Upper lobe of left lung (tissue), 6 donors: Measurements from ENCODE around the gene ARID5B. TPM values are rescaled to one million over a fixed set of nuclear protein-coding genes. Genes with fewer than 3 reads are reported as not detected.

Experiments used
- ATAC-seq, 2 donors: fragments of 200-7000 bp; cut with Tn5 transposase; one replicate each; pipeline ENCODE4 v1.9.1; 2022; ENCODE audit warnings: mild to moderate bottlenecking in 2 of 2, moderate library complexity in 2 of 2; ENCODE audit not compliant: low FRiP score in 2 of 2
- DNase-seq, 2 donors: peaks; one replicate each; pipeline ENCODE4 v3.0.0-alpha.2; 2019 to 2020
- H3K27ac ChIP-seq, 4 donors: fragments of 200-600 bp; sonication (generic); one replicate each; pipeline ENCODE4 v1.5.1; 2016 to 2019
- H3K27me3 ChIP-seq, 4 donors: fragments of 200-600 bp; sonication (generic); one replicate each; pipeline ENCODE4 v1.5.1; 2017 to 2019
- H3K36me3 ChIP-seq, 4 donors: fragments of 200-600 bp; sonication (generic); one replicate each; pipeline ENCODE4 v1.5.1; 2016 to 2019
- H3K4me1 ChIP-seq, 4 donors: fragments of 200-600 bp; sonication (generic); one replicate each; pipeline ENCODE4 v1.5.1; 2018 to 2019
- H3K4me3 ChIP-seq, 4 donors: fragments of 200-600 bp; sonication (generic); one replicate each; pipeline ENCODE4 v1.5.1; 2017 to 2019; ENCODE audit warnings: mild to moderate bottlenecking in 2 of 4, moderate library complexity in 1 of 4
- H3K9me3 ChIP-seq, 4 donors: fragments of 200-600 bp; sonication (generic); one replicate each; pipeline ENCODE4 v1.5.1; 2018 to 2019
- EP300 ChIP-seq, 4 donors: sonication (generic); formaldehyde crosslinking; IDR thresholded peaks; one replicate each; pipeline ENCODE4 v1.5.1; 2017; ENCODE audit warnings: antibody characterized with exemption in 4 of 4, control low read depth in 2 of 4
- POLR2A ChIP-seq, 4 donors: fragments of 450-650 bp; IDR thresholded peaks; one replicate each; pipeline ENCODE4 v1.5.1; 2016 to 2017; ENCODE audit warnings: antibody characterized with exemption in 4 of 4, mild to moderate bottlenecking in 2 of 4
- POLR2AphosphoS5 ChIP-seq, 2 donors: sonication (generic); formaldehyde crosslinking; IDR thresholded peaks; one replicate each; pipeline ENCODE4 v1.5.1; 2017; ENCODE audit warnings: antibody characterized with exemption in 2 of 2
- WGBS, 2 donors: methylation state at CpG; one replicate each; pipeline ENCODE4 v1.1.5; 2017 to 2018; 5-methylcytosine and 5-hydroxymethylcytosine counted together
- total RNA-seq, 6 donors: library from RNA; depleted of rRNA in 4 of 6; stranded (reverse); fragments of >200 nt in 4 of 6; gene quantifications; one replicate each; pipeline versions ENCODE4 v1.1.0 to v1.2.1, GENCODE V29; 2016 to 2021
- TF ChIP-seq, protein P1 (sequence below), 6 experiments: fragments of 450-650 bp in 4 of 6; fragments of 200-600 bp in 2 of 6; sonication (generic) in 2 of 6; IDR thresholded peaks; one replicate each; pipeline ENCODE4 v1.5.1; 2016 to 2019; ENCODE audit warnings: antibody characterized with exemption in 6 of 6
- donor health status: DM: no; HTN: no; CAD: no; lungs with moderate emphysema.
- donor health status: DM: no; HTN: yes; CAD: no; lungs with severe emphysema.

Gene ARID5B
- total RNA-seq, 6 donors from 2014 or later: 20.2 to 51.3 (median 28.4) TPM

GRCh38 chr10:62067560-62067959 is 166.1 kb downstream of the ARID5B start:
- H3K9me3 ChIP-seq: no peaks in the 10 kb centered on the region
- TF ChIP-seq EP300 (IDR thresholded peaks at IDR 0.05) (no peak), POLR2AphosphoS5 (IDR thresholded peaks at IDR 0.05) (no peak), POLR2A (IDR thresholded peaks at IDR 0.05) (no peak)
- TF ChIP-seq, protein P1, sequence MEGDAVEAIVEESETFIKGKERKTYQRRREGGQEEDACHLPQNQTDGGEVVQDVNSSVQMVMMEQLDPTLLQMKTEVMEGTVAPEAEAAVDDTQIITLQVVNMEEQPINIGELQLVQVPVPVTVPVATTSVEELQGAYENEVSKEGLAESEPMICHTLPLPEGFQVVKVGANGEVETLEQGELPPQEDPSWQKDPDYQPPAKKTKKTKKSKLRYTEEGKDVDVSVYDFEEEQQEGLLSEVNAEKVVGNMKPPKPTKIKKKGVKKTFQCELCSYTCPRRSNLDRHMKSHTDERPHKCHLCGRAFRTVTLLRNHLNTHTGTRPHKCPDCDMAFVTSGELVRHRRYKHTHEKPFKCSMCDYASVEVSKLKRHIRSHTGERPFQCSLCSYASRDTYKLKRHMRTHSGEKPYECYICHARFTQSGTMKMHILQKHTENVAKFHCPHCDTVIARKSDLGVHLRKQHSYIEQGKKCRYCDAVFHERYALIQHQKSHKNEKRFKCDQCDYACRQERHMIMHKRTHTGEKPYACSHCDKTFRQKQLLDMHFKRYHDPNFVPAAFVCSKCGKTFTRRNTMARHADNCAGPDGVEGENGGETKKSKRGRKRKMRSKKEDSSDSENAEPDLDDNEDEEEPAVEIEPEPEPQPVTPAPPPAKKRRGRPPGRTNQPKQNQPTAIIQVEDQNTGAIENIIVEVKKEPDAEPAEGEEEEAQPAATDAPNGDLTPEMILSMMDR (IDR thresholded peaks at IDR 0.05): no peak
- no peak for DNase-seq
- no peak for ATAC-seq
- WGBS, 2 donors: 100% methylated on average over 1 of the region's 1 CpG
- H3K4me1 ChIP-seq: peaks cover 16 to 36% (median 22%) of the 10 kb centered on the region in 4 donors
- H3K27ac ChIP-seq: peak overlapping the region; percentile 1 to 71 (median 35)
- H3K4me3 ChIP-seq: no peak overlapping the region
- peaks cover 0 to 45% (median 4%) of the 10 kb centered on the region in 4 donors for H3K36me3 ChIP-seq
- H3K27me3 ChIP-seq: no peaks in the 10 kb centered on the region

DNA sequence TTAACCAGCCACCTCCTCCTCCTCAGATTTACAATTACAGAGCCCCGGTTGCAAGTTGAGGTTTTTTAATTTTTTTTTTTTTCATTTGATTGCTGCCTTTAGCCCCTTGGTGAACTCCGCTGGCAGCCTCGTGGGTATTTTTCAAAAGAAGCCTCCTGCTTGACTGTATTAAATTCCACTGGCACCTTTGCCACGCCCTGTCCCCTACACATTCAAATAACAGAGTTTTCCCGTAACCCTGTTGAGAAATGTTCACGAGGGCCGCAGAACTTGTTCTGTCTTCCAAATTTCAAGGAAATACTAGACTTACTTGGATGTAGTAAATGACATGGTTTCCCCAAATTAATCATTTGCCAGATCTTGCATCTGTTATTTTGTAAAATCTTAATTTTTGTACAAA is 167.0 kb downstream of the ARID5B start:
- Histone ChIP-seq H3K9me3 (no peaks in the 10 kb centered on the region), H3K27ac (peak overlapping the region; percentile 22 to 71 (median 44)), H3K4me3 (no peak overlapping the region), H3K4me1 (peaks cover 15 to 37% (median 19%) of the 10 kb centered on the region in 4 donors), H3K27me3 (no peaks in the 10 kb centered on the region), H3K36me3 (peaks cover 0 to 48% (median 4%) of the 10 kb centered on the region in 4 donors)
- TF ChIP-seq POLR2A (IDR thresholded peaks at IDR 0.05): no peak
- TF ChIP-seq, protein P1 (IDR thresholded peaks at IDR 0.05): no peak
- TF ChIP-seq EP300 (IDR thresholded peaks at IDR 0.05): peak in 3 of 4 donors; percentile 53 to 95 (median 64)
- peak in 1 of 2 donors; percentile 22 for TF ChIP-seq POLR2AphosphoS5 (IDR thresholded peaks at IDR 0.05)
- ATAC-seq: no peak
- 66 to 76% methylated on average over 7 of the region's 7 CpGs for WGBS, 2 donors
- peak in 1 of 2 donors; percentile 79 for DNase-seq

- WGBS, 2 donors: 89 to 90% methylated on average over 8 of the region's 8 CpGs
- DNase-seq: no peak
- peaks cover 9 to 29% (median 12%) of the 10 kb centered on the region in 4 donors for H3K4me1 ChIP-seq
- no peak overlapping the region for H3K4me3 ChIP-seq
- H3K36me3 ChIP-seq: peaks cover 0 to 51% (median 4%) of the 10 kb centered on the region in 4 donors
- H3K27me3 ChIP-seq: no peaks in the 10 kb centered on the region
- H3K27ac ChIP-seq: peak overlapping the region; percentile 22 to 71 (median 44)
- no peaks in the 10 kb centered on the region for H3K9me3 ChIP-seq
- TF ChIP-seq POLR2AphosphoS5 (IDR thresholded peaks at IDR 0.05) (no peak), POLR2A (IDR thresholded peaks at IDR 0.05) (no peak), EP300 (IDR thresholded peaks at IDR 0.05) (no peak)
- TF ChIP-seq, protein P1 (IDR thresholded peaks at IDR 0.05): no peak
- ATAC-seq: peak in 1 of 2 donors; percentile 70
Observed at GRCh38 chr10:62069452-62070178, 168.1 kb downstream of the ARID5B start.

GRCh38 chr10:62071846-62072281 is 170.4 kb downstream of the ARID5B start:
- ATAC-seq: no peak
- H3K4me1 ChIP-seq: peaks cover 11 to 51% (median 22%) of the 10 kb centered on the region in 4 donors
- H3K4me3 ChIP-seq: no peak overlapping the region
- TF ChIP-seq, protein P1 (IDR thresholded peaks at IDR 0.05): no peak
- 87 to 99% methylated on average over 5 to 6 of the region's 6 CpGs for WGBS, 2 donors
- no peak overlapping the region for H3K27ac ChIP-seq
- DNase-seq: peak in 1 of 2 donors; percentile 33
- H3K9me3 ChIP-seq: no peaks in the 10 kb centered on the region
- H3K36me3 ChIP-seq: peaks cover 0 to 46% (median 6%) of the 10 kb centered on the region in 4 donors
- no peaks in the 10 kb centered on the region for H3K27me3 ChIP-seq
